Fibroblast of mammary gland (primary cell): ENCODE results near the gene CMIP.

Source experiments
- DNase-seq: peaks from one replicate; pipeline ENCODE4 v3.0.0-alpha.2; 2010; ENCODE audit warnings: low read depth
- H3K4me3 ChIP-seq: 2 replicates; pipeline ENCODE4 v1.5.1; 2011; ENCODE audit warnings: low read depth, mild to moderate bottlenecking, low read length, moderate library complexity; ENCODE audit not compliant: control insufficient read depth
- CTCF ChIP-seq: conservative IDR thresholded peaks from 2 replicates; pipeline ENCODE4 v1.5.1; 2011; ENCODE audit warnings: low read depth, low read length, inconsistent platforms; ENCODE audit not compliant: control insufficient read depth, insufficient read depth

The CMIP gene

GRCh38 chr16:81542609-81543570 is 98.3 kb downstream of the CMIP start:
- no peak for TF ChIP-seq CTCF
- no peak overlapping the region for H3K4me3 ChIP-seq
- DNase-seq: no peak

- DNase-seq: no peak
Measured at GRCh38 chr16:81543571-81543970, 99.0 kb downstream of the CMIP start.

GRCh38 chr16:81544261-81544660 is 99.7 kb downstream of the CMIP start:
- no peak for DNase-seq
- no peak overlapping the region for H3K4me3 ChIP-seq
- no peak for TF ChIP-seq CTCF

More at GRCh38 chr16:81543571-81543970, 99.0 kb downstream of the CMIP start:
- no peak for TF ChIP-seq CTCF
- H3K4me3 ChIP-seq: no peak overlapping the region

- no peak overlapping the region for H3K4me3 ChIP-seq
- TF ChIP-seq CTCF: no peak
- no peak for DNase-seq
Measured at GRCh38 chr16:81544700-81545271, 100.2 kb downstream of the CMIP start.

- no peak for DNase-seq
- H3K4me3 ChIP-seq: no peak overlapping the region
- no peak for TF ChIP-seq CTCF
Measured at GRCh38 chr16:81545470-81546250, 101.1 kb downstream of the CMIP start.

GRCh38 chr16:81546781-81547180 is 102.2 kb downstream of the CMIP start:
- DNase-seq: no peak
- no peak overlapping the region for H3K4me3 ChIP-seq
- no peak for TF ChIP-seq CTCF
